ENCODE data around the gene UACA. TPM values are rescaled to one million over a fixed set of nuclear protein-coding genes. Genes with fewer than 3 reads are reported as not detected.
"Not testable (repeated sequence)": the region's sequence is repeated elsewhere in the genome, so short reads cannot be mapped to it uniquely, and the experiment has no call there.

UACA gene
- total RNA-seq, 2 experiments from 2014 or later, result 1.1 to 2.1 TPM

- ChIA-PET POLR2A (no interaction called here), CTCF (no interaction called here)
Observed at GRCh38 chr15:70672081-70672480, 91.3 kb downstream of the UACA start.

GRCh38 chr15:70670680-70671079, 92.7 kb downstream of the UACA start:
- ChIA-PET CTCF (no interaction called here), POLR2A (no interaction called here)

GRCh38 chr15:70669966-70670658, 93.2 kb downstream of the UACA start:
- ChIA-PET POLR2A (no interaction called here), CTCF (no interaction called here)

GRCh38 chr15:70669006-70669602, 94.3 kb downstream of the UACA start:
- ChIA-PET POLR2A (no interaction called here), CTCF (no interaction called here)

GRCh38 chr15:70665599-70665998, 97.8 kb downstream of the UACA start:
- CTCF ChIA-PET, result no interaction called here
- POLR2A ChIA-PET, result no interaction called here

- ChIA-PET POLR2A (no interaction called here), CTCF (no interaction called here)
Observed at GRCh38 chr15:70664494-70664893, 98.9 kb downstream of the UACA start.

- POLR2A ChIA-PET, CTCF ChIA-PET: not testable (repeated sequence)
Observed at GRCh38 chr15:70663069-70663468, 100.3 kb downstream of the UACA start.

GRCh38 chr15:70659662-70660061, 103.7 kb downstream of the UACA start:
- ChIA-PET CTCF (no interaction called here), POLR2A (interaction anchor here (0.5 kb wide), 1 partner anchor 328 kb away, joined by 3 read pairs; no protein-coding TSS in a partner anchor)

- POLR2A ChIA-PET, result no interaction called here
- CTCF ChIA-PET, result no interaction called here
Observed at GRCh38 chr15:70658641-70659040, 104.7 kb downstream of the UACA start.

GRCh38 chr15:70653426-70653825, 109.9 kb downstream of the UACA start:
- POLR2A ChIA-PET, result interaction anchor here (0.6 kb wide), 1 partner anchor 1124 kb away, joined by 6 read pairs; no protein-coding TSS in a partner anchor
- CTCF ChIA-PET, result interaction anchor here (0.6 kb wide), 1 partner anchor 152 kb away, joined by 3 read pairs; no protein-coding TSS in a partner anchor

- POLR2A ChIA-PET, result no interaction called here
- CTCF ChIA-PET, result no interaction called here
Observed at GRCh38 chr15:70652341-70652740, 111.0 kb downstream of the UACA start.

- ChIA-PET POLR2A (no interaction called here), CTCF (no interaction called here)
Observed at GRCh38 chr15:70651303-70651845, 112.0 kb downstream of the UACA start.

GRCh38 chr15:70650567-70651302, 112.6 kb downstream of the UACA start:
- POLR2A ChIA-PET, result no interaction called here
- CTCF ChIA-PET, result no interaction called here

- POLR2A ChIA-PET, result no interaction called here
Observed at GRCh38 chr15:70647396-70647795, 116.0 kb downstream of the UACA start.

GRCh38 chr15:70646169-70646568, 117.2 kb downstream of the UACA start:
- CTCF ChIA-PET, result no interaction called here
- POLR2A ChIA-PET, result no interaction called here

More at GRCh38 chr15:70647396-70647795, 116.0 kb downstream of the UACA start:
- CTCF ChIA-PET, result no interaction called here

- CTCF ChIA-PET, result no interaction called here
- POLR2A ChIA-PET, result no interaction called here
Observed at GRCh38 chr15:70643783-70644125, 119.6 kb downstream of the UACA start.

- POLR2A ChIA-PET, result no interaction called here
- CTCF ChIA-PET, result no interaction called here
Observed at GRCh38 chr15:70643106-70643782, 120.1 kb downstream of the UACA start.

GRCh38 chr15:70636540-70637165, 126.7 kb downstream of the UACA start:
- ChIA-PET CTCF (no interaction called here), POLR2A (no interaction called here)

GRCh38 chr15:70635895-70636294, 127.5 kb downstream of the UACA start:
- CTCF ChIA-PET, result no interaction called here
- POLR2A ChIA-PET, result no interaction called here

- CTCF ChIA-PET, result no interaction called here
- POLR2A ChIA-PET, result no interaction called here
Observed at GRCh38 chr15:70633991-70634390, 129.4 kb downstream of the UACA start.
